OCI-LY1 (cell line): Measurements from ENCODE around the gene PCGF3.

Experiments
- CTCF ChIP-seq: fragments of 200-600 bp; sonication (generic), shearing (Covaris generic); IDR thresholded peaks from 2 replicates; pipeline ENCODE4 v1.5.1; 2017; ENCODE audit warnings: mild to moderate bottlenecking, antibody characterized with exemption, low read length, moderate library complexity, mixed read lengths
- EZH2 ChIP-seq: fragments of 200-600 bp; sonication (generic), shearing (Covaris generic); IDR thresholded peaks from 2 replicates; pipeline ENCODE4 v1.8.0; 2017; ENCODE audit warnings: borderline replicate concordance, mixed run types, mild to moderate bottlenecking, antibody characterized with exemption, low read length, moderate library complexity, mixed read lengths

GRCh38 chr4:751676-752075, 46.0 kb downstream of the PCGF3 start:
- TF ChIP-seq CTCF (no peak), EZH2 (no peak)
